GM12874 (cell line): ENCODE measurements around the gene PODXL2.

Experiments
- CTCF ChIP-seq: IDR thresholded peaks from 2 replicates; pipeline ENCODE4 v1.5.1; 2011; ENCODE audit warnings: low read depth, mild to moderate bottlenecking, control low read depth, low read length, moderate library complexity; ENCODE audit not compliant: insufficient read depth

Gene PODXL2

GRCh38 chr3:127655641-127656040 is 26.7 kb downstream of the PODXL2 start:
- TF ChIP-seq CTCF = no peak

- no peak for TF ChIP-seq CTCF
Observed at GRCh38 chr3:127656906-127657305, 27.9 kb downstream of the PODXL2 start.

DNA sequence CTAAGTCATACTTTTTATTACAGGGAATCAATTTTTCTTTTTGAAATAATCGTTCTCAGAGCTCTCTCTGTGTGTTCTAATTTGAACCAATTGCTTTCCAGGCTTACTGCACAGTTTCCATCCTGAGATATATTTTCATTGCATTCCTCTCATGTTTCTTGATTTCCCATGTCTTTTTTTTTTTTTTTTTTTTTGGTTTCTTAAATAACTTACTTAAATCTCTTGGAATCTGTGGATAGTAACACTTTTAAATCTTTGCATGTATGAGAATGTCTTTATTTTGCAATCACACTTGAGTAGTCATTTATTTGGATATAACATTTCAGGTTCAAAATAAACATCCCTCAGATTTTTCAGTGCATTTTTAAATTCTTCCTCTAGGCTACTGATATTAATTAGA is 29.2 kb downstream of the PODXL2 start:
- TF ChIP-seq CTCF = no peak

- no peak for TF ChIP-seq CTCF
Observed at GRCh38 chr3:127660621-127661251, 31.8 kb downstream of the PODXL2 start.

- no peak for TF ChIP-seq CTCF
Observed at GRCh38 chr3:127661600-127661999, 32.6 kb downstream of the PODXL2 start.

DNA sequence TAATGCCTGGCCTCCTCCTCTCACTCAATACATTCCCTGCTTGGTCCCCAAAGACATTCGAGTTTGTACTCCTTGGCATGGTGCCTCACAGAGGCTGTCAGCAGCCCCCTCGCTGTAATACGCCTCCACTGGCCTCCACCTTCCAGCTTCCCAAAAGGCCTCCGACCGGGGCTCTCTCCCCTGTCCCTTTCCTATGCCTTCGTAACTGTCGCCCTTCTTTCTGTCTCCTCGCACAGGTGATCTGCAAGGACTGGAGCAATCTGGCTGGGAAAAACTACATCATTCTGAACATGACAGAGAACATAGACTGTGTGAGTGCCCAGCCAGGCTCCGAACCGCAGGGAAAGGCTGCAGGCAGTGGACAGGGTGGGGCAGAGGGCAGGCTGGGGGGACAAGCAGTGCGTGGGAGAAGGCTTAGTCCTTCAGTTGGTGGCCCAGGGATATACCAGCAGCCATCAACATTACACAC is 33.0 kb downstream of the PODXL2 start:
- no peak for TF ChIP-seq CTCF

DNA sequence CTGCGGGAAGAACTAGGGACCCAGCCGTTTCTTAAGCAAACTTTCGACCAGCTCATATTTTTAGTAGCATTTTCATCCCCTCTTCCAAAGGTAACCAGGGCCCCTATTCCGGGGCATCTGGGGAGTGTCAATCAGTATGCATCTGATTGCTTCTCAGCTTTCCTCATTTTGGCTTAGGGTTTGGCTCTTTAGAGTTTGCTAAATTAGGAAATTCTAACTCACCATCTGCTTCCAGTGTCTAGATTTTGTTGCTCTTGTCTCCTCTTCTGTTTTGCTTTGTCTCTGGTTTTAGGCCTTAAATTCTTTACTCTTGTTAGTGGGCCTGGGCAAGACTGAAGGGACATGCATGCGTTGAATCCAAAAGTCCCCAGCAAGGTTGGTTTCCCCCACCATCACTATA is 34.2 kb downstream of the PODXL2 start:
- TF ChIP-seq CTCF = no peak

GRCh38 chr3:127665165-127665564 is 36.2 kb downstream of the PODXL2 start:
- no peak for TF ChIP-seq CTCF
